GM12878 (cell line): ENCODE data around the gene CACNA1D. TPM values are rescaled to one million over a fixed set of nuclear protein-coding genes. Genes with fewer than 3 reads are reported as not detected.

Source experiments
- ATAC-seq: fragments of 200-7000 bp; cut with Tn5 transposase; 3 replicates; pipeline ENCODE4 v1.9.1; 2020; ENCODE audit warnings: mild to moderate bottlenecking, moderate library complexity
- BruUV-seq: library from RNA; stranded (reverse); fragments of 400-500 nt; replicated peaks from 2 replicates; lab custom pipeline; 2021; lab: Mats Ljungman, UMichigan
- CTCF ChIA-PET: fragments of 300-600 bp; sonication (Branson Sonifier 250); formaldehyde crosslinking; extraction: SDS; loops from one replicate; lab custom pipeline; 2021; ENCODE audit warnings: inconsistent platforms; lab: Yijun Ruan, JAX
- POLR2A ChIA-PET: fragments of 350-600 bp; formaldehyde crosslinking; extraction: SDS; loops from one replicate; lab custom pipeline; 2021; ENCODE audit warnings: inconsistent platforms; lab: Charles Lee
- RAD21 ChIA-PET: fragments of 300-600 bp; sonication (Branson Sonifier 250); formaldehyde crosslinking; loops from one replicate; lab custom pipeline; 2023; ENCODE audit warnings: antibody characterized with exemption; ENCODE audit not compliant: unreplicated experiment; lab: Charles Lee
- SMC1A ChIA-PET: fragments of 300-600 bp; sonication (Branson Sonifier 250); formaldehyde crosslinking; loops from one replicate; lab custom pipeline; 2023; ENCODE audit not compliant: unreplicated experiment, uncharacterized antibody; lab: Charles Lee
- DNase-seq: peaks from one replicate; pipeline ENCODE4 v3.0.0-alpha.2; 2011; ENCODE audit warnings: low read depth, low spot score
- FAIRE-seq: peaks from 3 replicates; lab custom pipeline; 2011; peaks lifted over from hg19 to GRCh38; lab: Jason Lieb, UNC
- H2AFZ ChIP-seq: 2 replicates; pipeline ENCODE4 v1.6.0; 2011; ENCODE audit warnings: low read depth, low read length, control low read depth; ENCODE audit not compliant: control insufficient read depth
- H3K27ac ChIP-seq: 2 replicates; pipeline ENCODE4 v1.5.1; 2011; ENCODE audit warnings: control low read depth; ENCODE audit not compliant: control insufficient read depth, insufficient read depth
- H3K27me3 ChIP-seq, 2 experiments: replicated peaks in 1 of 2; 2 replicates each; pipeline versions ENCODE4 v1.6.0 to v1.6.1; 2011; ENCODE audit warnings: low read length in 1 of 2; ENCODE audit not compliant: control insufficient read depth in 2 of 2, insufficient read depth in 2 of 2
- H3K36me3 ChIP-seq, 2 experiments: 2 replicates each; pipeline ENCODE4 v1.5.1; 2011; ENCODE audit warnings: low read length in 1 of 2; ENCODE audit not compliant: control insufficient read depth in 2 of 2, insufficient read depth in 2 of 2
- H3K4me1 ChIP-seq: 2 replicates; pipeline ENCODE4 v1.6.1; 2011; ENCODE audit warnings: mild to moderate bottlenecking, low read length, moderate library complexity, mixed read lengths; ENCODE audit not compliant: control insufficient read depth, insufficient read depth
- H3K4me2 ChIP-seq: 2 replicates; pipeline ENCODE4 v1.6.0; 2011; ENCODE audit warnings: control low read depth; ENCODE audit not compliant: control insufficient read depth, insufficient read depth
- H3K4me3 ChIP-seq: fragments of 200-600 bp; sonication (generic); 2 replicates; pipeline ENCODE4 v1.5.1; 2016
- H3K79me2 ChIP-seq: 2 replicates; pipeline ENCODE4 v1.6.0; 2011; ENCODE audit warnings: low read length; ENCODE audit not compliant: control insufficient read depth, insufficient read depth
- H3K9ac ChIP-seq: 2 replicates; pipeline ENCODE4 v1.8.0; 2011; ENCODE audit warnings: low read length, control low read depth, mixed read lengths; ENCODE audit not compliant: control insufficient read depth, insufficient read depth
- H3K9me3 ChIP-seq: replicated peaks from 3 replicates; pipeline ENCODE4 v1.5.1; 2011; ENCODE audit warnings: mild to moderate bottlenecking, low read length; ENCODE audit not compliant: control insufficient read depth, insufficient read depth
- H4K20me1 ChIP-seq: 2 replicates; pipeline ENCODE4 v1.6.0; 2011; ENCODE audit not compliant: control insufficient read depth, insufficient read depth
- E2F4 ChIP-seq: IDR thresholded peaks from 2 replicates; pipeline ENCODE4 v1.6.1; 2012; ENCODE audit warnings: low read depth, low read length, improper control_type of control experiment
- GABPA ChIP-seq: IDR thresholded peaks from 2 replicates; pipeline ENCODE4 v1.6.1; 2014; ENCODE audit warnings: antibody characterized with exemption, low read depth, mild to moderate bottlenecking, inconsistent platforms
- HCFC1 ChIP-seq: fragments of 150-350 bp; IDR thresholded peaks from 2 replicates; pipeline ENCODE4 v1.6.1; 2014; ENCODE audit warnings: low read length
- POLR2AphosphoS2 ChIP-seq: IDR thresholded peaks from 2 replicates; pipeline ENCODE4 v1.6.1; 2011; ENCODE audit warnings: low read depth, mild to moderate bottlenecking, low read length, improper control_type of control experiment, moderate library complexity
- SREBF2 ChIP-seq: IDR thresholded peaks from 2 replicates; pipeline ENCODE4 v1.6.1; 2012; ENCODE audit warnings: mild to moderate bottlenecking, low read length
- SRF ChIP-seq, 2 experiments: IDR thresholded peaks; 2 replicates each; pipeline ENCODE4 v1.6.1; 2011; ENCODE audit warnings: low read depth in 2 of 2, low read length in 2 of 2, mild to moderate bottlenecking in 1 of 2, moderate library complexity in 1 of 2
- ZNF274 ChIP-seq: IDR thresholded peaks from one replicate; pipeline ENCODE4 v1.8.0; 2011; ENCODE audit not compliant: insufficient read length, insufficient read depth
- WGBS: methylation state at CpG from one replicate; pipeline ENCODE4 v1.1.6; 2016; ENCODE audit warnings: low lambda C conversion rate; ENCODE audit not compliant: insufficient replicate concordance, insufficient coverage; ENCODE audit errors: missing lambda C conversion rate; 5-methylcytosine and 5-hydroxymethylcytosine counted together
- in situ Hi-C: fragments of 300-500 bp; cut with MboI; formaldehyde crosslinking; loops from 9 replicates; pipeline ENCODE4 v1.14.3; 2018; ENCODE audit warnings: mixed read lengths
- intact Hi-C: fragments of 100-400 bp; cut with micrococcal nuclease; formaldehyde crosslinking; loops from one replicate; pipeline ENCODE4 v1.14.2; 2022; ENCODE audit not compliant: unreplicated experiment
- polyA plus RNA-seq, 11 experiments: library from polyadenylated mRNA; depleted of rRNA in 4 of 11; unstranded in 6 of 11; stranded (reverse) in 5 of 11; fragments of >200 nt; fragmentation: Nextera tagmentation in 4 of 11; fragmentation: Illumina TruSeq in 1 of 11; extraction: Ambion mirVana in 4 of 11; extraction: Trizol in 1 of 11; gene quantifications; 1 replicate in 1 of 11; 2 replicates in 10 of 11; pipeline versions ENCODE4 v1.2.1 to v1.2.3, GENCODE V29; 2011 to 2016; ENCODE audit warnings: inconsistent platforms in 2 of 11, missing spikeins in 2 of 11, low read depth in 1 of 11
- total RNA-seq, 4 experiments: library from RNA; depleted of rRNA in 3 of 4; stranded (reverse); fragments of >200 nt in 3 of 4; fragmentation: Illumina TruSeq in 1 of 4; extraction: Trizol in 1 of 4; gene quantifications; 2 replicates each; pipeline versions ENCODE4 v1.2.1 to v1.2.3, GENCODE V29; 2013 to 2021

The CACNA1D gene
- total and polyA plus RNA-seq, 10 of the 15 experiments (the other 5 are each of a cell fraction or from before 2014, with no cell fraction given) = 0.21 to 24.4 (median 1.6) TPM

GRCh38 chr3:53828581-53828980, 334.2 kb downstream of the CACNA1D start:
- FAIRE-seq (no peak), DNase-seq (no peak), ATAC-seq (no peak)
- in situ Hi-C loops (no loop called here), intact Hi-C loops (no loop called here)
- no peaks in the 10 kb centered on the region for H3K4me1 ChIP-seq
- BruUV-seq = no TSS peak
- TF ChIP-seq SRF (IDR thresholded peaks at IDR 0.05; ENCODE audit: low read depth in 2 of 2, low read length in 2 of 2) (no peak), SREBF2 (no peak), ZNF274 (no peak), HCFC1 (no peak), GABPA (no peak), E2F4 (no peak)
- ChIA-PET CTCF (interaction anchor here (1.6 to 2.4 kb wide), 2 partner anchors 14 to 16 kb away, joined by 5 to 8 read pairs; no protein-coding TSS in a partner anchor), RAD21 (interaction anchor here (0.8 to 1.6 kb wide), 2 partner anchors 15 to 17 kb away, joined by 4 read pairs; no protein-coding TSS in a partner anchor), POLR2A (no interaction called here), SMC1A (interaction anchor here (0.7 to 1.0 kb wide), 2 partner anchors 13 to 15 kb away, joined by 3 read pairs; no protein-coding TSS in a partner anchor)
- H3K9ac ChIP-seq = no peak overlapping the region
- H3K79me2 ChIP-seq = no peaks in the 10 kb centered on the region
- no peaks in the 10 kb centered on the region for H3K27me3 ChIP-seq
- WGBS = 44% methylated on average over 1 of the region's 1 CpG
- no peak overlapping the region for H3K4me3 ChIP-seq
- no peaks in the 10 kb centered on the region for H3K36me3 ChIP-seq
- H3K4me2 ChIP-seq = no peak overlapping the region
- no peak overlapping the region for H3K27ac ChIP-seq
- no peaks in the 10 kb centered on the region for H4K20me1 ChIP-seq
- no peaks in the 10 kb centered on the region for H3K9me3 ChIP-seq
- no peak overlapping the region for H2AFZ ChIP-seq

GRCh38 chr3:53829605-53830004, 335.2 kb downstream of the CACNA1D start:
- no peaks in the 10 kb centered on the region for H3K79me2 ChIP-seq
- 25% methylated on average over 2 of the region's 2 CpGs for WGBS
- ATAC-seq (no peak), FAIRE-seq (no peak), DNase-seq (no peak)
- intact Hi-C loops = no loop called here
- H3K9me3 ChIP-seq = no peaks in the 10 kb centered on the region
- H3K4me3 ChIP-seq = no peak overlapping the region
- no peak overlapping the region for H3K4me2 ChIP-seq
- TF ChIP-seq POLR2AphosphoS2 = no peak
- no peak overlapping the region for H3K9ac ChIP-seq
- in situ Hi-C loops = no loop called here
- no peaks in the 10 kb centered on the region for H3K27me3 ChIP-seq
- BruUV-seq = no TSS peak
- H4K20me1 ChIP-seq = no peaks in the 10 kb centered on the region
- ChIA-PET CTCF (interaction anchor here (2.4 kb wide), 1 partner anchor 15 kb away, joined by 8 read pairs; no protein-coding TSS in a partner anchor), SMC1A (interaction anchor here (0.5 to 0.9 kb wide), 2 partner anchors 16 to 52 kb away, joined by 3 read pairs; no protein-coding TSS in a partner anchor), RAD21 (interaction anchor here (0.6 kb wide), 1 partner anchor 14 kb away, joined by 3 read pairs; no protein-coding TSS in a partner anchor), POLR2A (no interaction called here)
- H3K36me3 ChIP-seq = no peaks in the 10 kb centered on the region
- H2AFZ ChIP-seq = no peak overlapping the region
- H3K27ac ChIP-seq = no peak overlapping the region
- no peaks in the 10 kb centered on the region for H3K4me1 ChIP-seq
